ENCODE results near the gene CCNT2.
"Not testable (repeated sequence)": the region's sequence is repeated elsewhere in the genome, so short reads cannot be mapped to it uniquely, and the experiment has no call there.

Gene CCNT2

DNA sequence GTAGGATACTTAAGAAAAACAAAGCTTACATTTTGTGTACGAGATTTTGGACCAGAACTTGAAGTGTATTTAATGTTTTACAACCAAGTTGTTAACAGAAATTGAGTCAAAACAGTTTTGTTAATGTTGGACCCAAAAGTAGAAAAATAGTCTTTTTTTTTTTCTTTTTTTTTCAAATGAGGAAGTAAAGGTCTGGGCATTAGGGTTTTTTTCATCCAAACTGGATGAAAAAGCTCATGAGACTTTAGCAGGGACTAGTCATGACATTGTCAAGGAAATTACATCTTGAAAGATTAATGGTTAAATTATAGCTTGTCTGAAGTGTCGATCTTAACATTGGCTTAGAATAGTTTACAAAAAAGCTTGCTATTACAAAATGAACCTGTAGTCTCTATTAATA is 32.3 kb downstream of the CCNT2 start:
- no peak overlapping the region for H3K4me3 ChIP-seq (ENCODE audit: low read length)
- TF ChIP-seq, protein P1, sequence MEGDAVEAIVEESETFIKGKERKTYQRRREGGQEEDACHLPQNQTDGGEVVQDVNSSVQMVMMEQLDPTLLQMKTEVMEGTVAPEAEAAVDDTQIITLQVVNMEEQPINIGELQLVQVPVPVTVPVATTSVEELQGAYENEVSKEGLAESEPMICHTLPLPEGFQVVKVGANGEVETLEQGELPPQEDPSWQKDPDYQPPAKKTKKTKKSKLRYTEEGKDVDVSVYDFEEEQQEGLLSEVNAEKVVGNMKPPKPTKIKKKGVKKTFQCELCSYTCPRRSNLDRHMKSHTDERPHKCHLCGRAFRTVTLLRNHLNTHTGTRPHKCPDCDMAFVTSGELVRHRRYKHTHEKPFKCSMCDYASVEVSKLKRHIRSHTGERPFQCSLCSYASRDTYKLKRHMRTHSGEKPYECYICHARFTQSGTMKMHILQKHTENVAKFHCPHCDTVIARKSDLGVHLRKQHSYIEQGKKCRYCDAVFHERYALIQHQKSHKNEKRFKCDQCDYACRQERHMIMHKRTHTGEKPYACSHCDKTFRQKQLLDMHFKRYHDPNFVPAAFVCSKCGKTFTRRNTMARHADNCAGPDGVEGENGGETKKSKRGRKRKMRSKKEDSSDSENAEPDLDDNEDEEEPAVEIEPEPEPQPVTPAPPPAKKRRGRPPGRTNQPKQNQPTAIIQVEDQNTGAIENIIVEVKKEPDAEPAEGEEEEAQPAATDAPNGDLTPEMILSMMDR (IDR thresholded peaks at IDR 0.05; ENCODE audit: insufficient read depth, low read depth, low read length, missing control alignments): no peak
- no peak for DNase-seq (ENCODE audit: low read depth)

DNA sequence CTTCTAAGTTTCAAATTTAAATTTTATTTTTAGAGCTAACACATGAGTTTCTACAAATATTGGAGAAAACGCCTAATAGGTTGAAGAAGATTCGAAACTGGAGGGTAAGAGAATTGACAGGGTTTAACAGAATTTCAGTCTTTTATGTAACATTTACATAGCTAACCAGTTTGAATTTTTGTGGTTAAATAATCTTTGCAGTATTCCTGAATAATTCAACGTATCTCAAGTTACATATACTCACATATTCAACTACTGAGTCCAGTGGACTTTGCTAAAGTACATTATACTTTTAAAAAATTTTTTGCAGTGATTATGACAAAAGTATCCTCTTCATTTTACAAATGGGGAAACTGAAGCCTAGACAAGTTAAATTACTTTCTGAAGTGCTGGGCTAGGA is 34.0 kb downstream of the CCNT2 start:
- TF ChIP-seq, protein P1 (IDR thresholded peaks at IDR 0.05; ENCODE audit: insufficient read depth, low read depth, low read length, missing control alignments): no peak
- no peak for DNase-seq (ENCODE audit: low read depth)
- H3K4me3 ChIP-seq (ENCODE audit: low read length): no peak overlapping the region

DNA sequence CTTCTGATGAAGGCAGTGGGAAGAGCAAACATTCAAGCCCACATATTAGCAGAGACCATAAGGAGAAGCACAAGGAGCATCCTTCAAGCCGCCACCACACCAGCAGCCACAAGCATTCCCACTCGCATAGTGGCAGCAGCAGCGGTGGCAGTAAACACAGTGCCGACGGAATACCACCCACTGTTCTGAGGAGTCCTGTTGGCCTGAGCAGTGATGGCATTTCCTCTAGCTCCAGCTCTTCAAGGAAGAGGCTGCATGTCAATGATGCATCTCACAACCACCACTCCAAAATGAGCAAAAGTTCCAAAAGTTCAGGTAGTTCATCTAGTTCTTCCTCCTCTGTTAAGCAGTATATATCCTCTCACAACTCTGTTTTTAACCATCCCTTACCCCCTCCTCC is 35.4 kb downstream of the CCNT2 start:
- no peak for DNase-seq (ENCODE audit: low read depth)
- TF ChIP-seq, protein P1 (IDR thresholded peaks at IDR 0.05; ENCODE audit: insufficient read depth, low read depth, low read length, missing control alignments): no peak
- H3K4me3 ChIP-seq (ENCODE audit: low read length): no peak overlapping the region

DNA sequence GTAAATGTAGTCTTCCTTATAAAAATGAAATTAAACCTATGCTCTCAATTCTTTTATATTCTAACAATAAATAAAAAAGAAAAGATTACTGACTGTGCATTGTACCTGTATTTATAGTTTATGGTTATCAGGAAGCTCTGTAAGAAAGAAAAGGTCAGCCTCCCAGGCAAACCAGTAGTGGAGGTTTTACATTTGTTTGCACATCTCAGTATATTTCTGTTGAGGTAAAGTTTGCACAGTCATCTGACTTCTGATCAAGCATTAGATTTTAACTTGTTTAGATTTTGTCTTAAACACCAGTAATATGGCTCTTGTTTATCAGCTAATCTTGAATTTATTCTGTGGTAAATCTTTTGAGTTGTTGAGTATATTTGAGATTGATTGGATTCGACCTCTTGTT is 37.1 kb downstream of the CCNT2 start:
- TF ChIP-seq, protein P1 (IDR thresholded peaks at IDR 0.05; ENCODE audit: insufficient read depth, low read depth, low read length, missing control alignments): no peak
- DNase-seq (ENCODE audit: low read depth): no peak
- H3K4me3 ChIP-seq (ENCODE audit: low read length): no peak overlapping the region

DNA sequence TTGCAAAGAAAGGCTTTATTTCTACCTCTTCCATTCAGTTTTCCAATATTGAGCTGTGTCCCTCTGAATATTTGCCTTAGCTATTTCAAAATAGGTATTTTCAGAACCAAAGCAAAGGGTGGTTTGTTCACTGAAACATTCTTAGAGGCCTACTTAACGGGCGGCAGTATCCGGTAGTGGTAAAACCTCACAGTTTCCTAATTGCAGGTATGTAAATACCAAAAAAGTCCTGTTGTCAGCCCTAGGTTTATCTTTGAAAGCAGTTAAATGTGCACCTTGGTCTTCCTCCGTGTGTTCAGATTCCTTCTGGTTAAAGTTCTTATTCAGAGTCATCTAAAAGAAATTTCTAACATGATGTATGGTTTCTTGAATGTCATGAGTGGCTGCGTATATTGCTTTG is 38.9 kb downstream of the CCNT2 start:
- no peak overlapping the region for H3K4me3 ChIP-seq (ENCODE audit: low read length)
- TF ChIP-seq, protein P1 (IDR thresholded peaks at IDR 0.05; ENCODE audit: insufficient read depth, low read depth, low read length, missing control alignments): no peak
- DNase-seq (ENCODE audit: low read depth): no peak

DNA sequence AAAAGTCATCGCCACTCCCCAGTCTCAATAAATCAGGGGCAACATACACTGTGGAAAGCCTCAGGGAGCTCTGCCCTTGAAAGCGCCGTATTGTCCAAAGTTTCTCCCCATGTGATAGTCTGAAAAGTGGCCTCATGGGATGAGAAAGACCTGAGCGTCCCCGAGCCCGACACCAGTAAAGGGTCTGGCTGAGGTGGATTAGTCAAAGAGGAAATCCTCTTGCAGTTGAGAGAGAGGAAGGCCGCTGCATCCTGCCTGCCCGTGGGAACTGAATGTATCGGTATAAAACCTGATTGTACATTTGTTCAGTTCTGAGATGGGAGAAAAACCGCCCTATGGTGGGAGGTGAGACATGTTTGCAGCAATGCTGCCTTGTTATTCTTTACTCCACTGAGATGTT is 48.5 kb downstream of the CCNT2 start:
- not testable (repeated sequence) for H3K4me3 ChIP-seq (ENCODE audit: low read length)

DNA sequence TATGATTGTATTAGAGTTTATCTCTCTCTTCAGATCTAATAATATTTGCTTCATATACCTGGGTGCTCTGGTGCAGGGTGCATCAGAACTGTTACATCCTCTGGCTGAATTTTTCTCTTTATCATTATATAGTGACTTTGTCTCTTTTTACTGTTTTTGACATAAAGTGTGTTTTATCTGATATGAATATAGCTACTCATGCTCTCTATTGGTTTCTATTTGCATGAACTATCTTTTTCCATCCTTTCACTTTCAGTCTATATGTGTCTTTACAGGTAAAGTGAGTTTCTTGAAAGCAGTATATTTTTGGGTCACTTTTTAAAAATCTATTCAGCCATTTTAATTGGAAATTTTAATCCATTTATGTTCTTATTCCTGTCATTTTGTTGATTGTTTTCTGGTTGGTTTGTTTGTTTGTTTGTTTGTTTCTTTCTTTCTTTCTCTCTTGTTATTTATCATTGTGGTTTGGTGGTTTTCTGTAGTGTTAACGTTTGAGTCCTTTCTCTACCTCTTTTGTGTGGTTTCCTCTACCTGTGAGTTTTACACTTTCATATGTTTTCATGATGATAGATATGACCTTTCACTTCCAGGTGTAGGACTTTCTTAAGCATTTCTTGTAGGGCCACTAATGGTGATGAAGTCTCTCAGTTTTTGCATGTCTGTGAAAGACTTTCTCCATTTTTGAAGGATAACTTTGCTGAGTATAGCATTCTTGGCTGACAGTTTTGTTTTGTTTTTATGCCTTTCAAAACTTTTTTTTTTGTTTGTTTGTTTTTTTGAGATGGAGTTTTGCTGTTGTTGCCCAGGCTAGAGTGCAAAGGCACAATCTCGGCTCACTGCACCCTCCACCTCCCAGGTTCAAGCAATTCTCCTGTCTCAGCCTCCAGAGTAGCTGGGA is 54.9 kb downstream of the CCNT2 start:
- DNase-seq (ENCODE audit: low read depth): no peak
- TF ChIP-seq, protein P1 (IDR thresholded peaks at IDR 0.05; ENCODE audit: insufficient read depth, low read depth, low read length, missing control alignments): no peak

More for the DNA sequence above, 48.5 kb downstream of the CCNT2 start:
- not testable (repeated sequence) for DNase-seq (ENCODE audit: low read depth)

More for the DNA sequence above, 54.9 kb downstream of the CCNT2 start:
- no peak overlapping the region for H3K4me3 ChIP-seq (ENCODE audit: low read length)

All from epithelial cell of esophagus (primary cell).